Endothelial cell of umbilical vein (primary cell): ENCODE data around the gene UNC50. TPM values are rescaled to one million over a fixed set of nuclear protein-coding genes. Genes with fewer than 3 reads are reported as not detected.
A peak's percentile ranks its signal among the peaks of the same experiment; 100 is the strongest.

Experiments used
- BruUV-seq: library from RNA; stranded (reverse); fragments of 400-500 nt; replicated peaks from 2 replicates; lab custom pipeline; 2021; lab: Mats Ljungman, UMichigan
- CTCF ChIA-PET: fragments of 300-600, 350-600 bp; sonication (Branson Sonifier 250); formaldehyde crosslinking; loops from one replicate; lab custom pipeline; 2021; ENCODE audit warnings: antibody characterized with exemption, inconsistent platforms; lab: Charles Lee
- POLR2A ChIA-PET: fragments of 300-600, 350-600 bp; sonication (Branson Sonifier 250); formaldehyde crosslinking; loops from one replicate; lab custom pipeline; 2021; ENCODE audit warnings: antibody characterized with exemption, inconsistent platforms; lab: Charles Lee
- DNase-seq: peaks from one replicate; pipeline ENCODE4 v3.0.0-alpha.2; 2011; ENCODE audit warnings: low read depth, low spot score
- FAIRE-seq: peaks from 2 replicates; lab custom pipeline; 2011; peaks lifted over from hg19 to GRCh38; lab: Jason Lieb, UNC
- H2AFZ ChIP-seq: 2 replicates; pipeline ENCODE4 v1.6.0; 2012; ENCODE audit warnings: low read depth, low read length, control low read depth, inconsistent platforms
- H3K27ac ChIP-seq: 2 replicates; pipeline ENCODE4 v1.5.1; 2011; ENCODE audit warnings: low read depth, mild to moderate bottlenecking, control low read depth, low read length, moderate library complexity; ENCODE audit not compliant: insufficient read depth
- H3K27me3 ChIP-seq, 2 experiments: 2 replicates each; pipeline versions ENCODE4 v1.6.0 to v1.6.1; 2011; ENCODE audit warnings: low read length in 2 of 2, mixed read lengths in 1 of 2; ENCODE audit not compliant: control insufficient read depth in 2 of 2, insufficient read depth in 2 of 2
- H3K36me3 ChIP-seq, 2 experiments: 2 replicates in 1 of 2; 3 replicates in 1 of 2; pipeline ENCODE4 v1.5.1; 2011; ENCODE audit warnings: low read length in 2 of 2, mild to moderate bottlenecking in 1 of 2, moderate library complexity in 1 of 2; ENCODE audit not compliant: control insufficient read depth in 2 of 2, insufficient read depth in 2 of 2; ENCODE audit errors: extremely low read depth in 1 of 2
- H3K4me1 ChIP-seq: 3 replicates; pipeline ENCODE4 v1.5.1; 2011; ENCODE audit warnings: mild to moderate bottlenecking, low read length; ENCODE audit not compliant: control insufficient read depth, insufficient read depth; ENCODE audit errors: extremely low read depth
- H3K4me2 ChIP-seq: 2 replicates; pipeline ENCODE4 v1.6.1; 2011; ENCODE audit warnings: low read length, control low read depth, mixed read lengths; ENCODE audit not compliant: insufficient read depth
- H3K4me3 ChIP-seq, 3 experiments: fragments of 200-600 bp in 1 of 3; sonication (generic), shearing (Covaris generic) in 1 of 3; replicated peaks in 1 of 3; 2 replicates each; pipeline ENCODE4 v1.5.1; 2011 to 2016; ENCODE audit warnings: control low read depth in 3 of 3, low read length in 3 of 3, mild to moderate bottlenecking in 2 of 3, inconsistent platforms in 1 of 3, low read depth in 1 of 3, moderate library complexity in 1 of 3; ENCODE audit not compliant: insufficient read depth in 1 of 3
- H3K79me2 ChIP-seq: 2 replicates; pipeline ENCODE4 v1.6.0; 2012; ENCODE audit warnings: low read length, inconsistent platforms; ENCODE audit not compliant: control insufficient read depth, insufficient read depth
- H3K9ac ChIP-seq: replicated peaks from 2 replicates; pipeline ENCODE3; 2011; ENCODE audit warnings: low read length, control low read depth; ENCODE audit not compliant: insufficient read depth; ENCODE audit errors: extremely low read depth
- H3K9me1 ChIP-seq: replicated peaks from 3 replicates; pipeline ENCODE4 v1.6.0; 2011; ENCODE audit warnings: mild to moderate bottlenecking, low read length; ENCODE audit not compliant: control insufficient read depth, insufficient read depth; ENCODE audit errors: extremely low read depth
- H3K9me3 ChIP-seq: replicated peaks from 2 replicates; pipeline ENCODE4 v1.5.1; 2012; ENCODE audit warnings: low read length, inconsistent platforms; ENCODE audit not compliant: control insufficient read depth, insufficient read depth
- H4K20me1 ChIP-seq: replicated peaks from 2 replicates; pipeline ENCODE3; 2011; ENCODE audit warnings: mild to moderate bottlenecking, low read length; ENCODE audit not compliant: control insufficient read depth, insufficient read depth; ENCODE audit errors: extremely low read depth
- EZH2 ChIP-seq: IDR thresholded peaks from 2 replicates; pipeline ENCODE4 v1.6.1; 2012; ENCODE audit warnings: borderline replicate concordance, low read depth, mild to moderate bottlenecking, moderate library complexity, low read length, inconsistent platforms; ENCODE audit not compliant: severe bottlenecking
- FOS ChIP-seq: IDR thresholded peaks from 2 replicates; pipeline ENCODE4 v1.6.1; 2011; ENCODE audit warnings: mild to moderate bottlenecking, low read length, moderate library complexity, borderline replicate concordance; ENCODE audit not compliant: insufficient read depth
- GATA2 ChIP-seq: IDR thresholded peaks from 2 replicates; pipeline ENCODE4 v1.7.0; 2011; ENCODE audit warnings: low read depth, mild to moderate bottlenecking, moderate library complexity, mixed read lengths, low read length; ENCODE audit not compliant: insufficient read length, insufficient read depth
- JUN ChIP-seq: IDR thresholded peaks from 2 replicates; pipeline ENCODE4 v1.6.1; 2011; ENCODE audit warnings: borderline replicate concordance, low read depth; ENCODE audit not compliant: insufficient read length, insufficient read depth
- MYC ChIP-seq: IDR thresholded peaks from one replicate; pipeline ENCODE4 v1.6.1; 2011; ENCODE audit warnings: mild to moderate bottlenecking, low read depth, low read length
- POLR2A ChIP-seq: IDR thresholded peaks from 2 replicates; pipeline ENCODE4 v1.6.1; 2012; ENCODE audit warnings: low read depth, mild to moderate bottlenecking, control low read depth, low read length
- POLR2AphosphoS5 ChIP-seq: IDR thresholded peaks from 2 replicates; pipeline ENCODE4 v1.6.1; 2012; ENCODE audit warnings: low read depth, mild to moderate bottlenecking, control low read depth, low read length, moderate library complexity; ENCODE audit not compliant: insufficient read depth
- dilution Hi-C: fragments of 300-500 bp; cut with MboI; formaldehyde crosslinking; loops from one replicate; pipeline ENCODE4 v1.15.0; 2019; ENCODE audit warnings: low sequenced_read_pairs; ENCODE audit not compliant: extremely low pct_ligation_motif_present
- intact Hi-C: fragments of 100-400 bp; cut with micrococcal nuclease; formaldehyde crosslinking; loops from one replicate; pipeline ENCODE4 v1.10.0; 2022
- polyA plus RNA-seq, 4 experiments: library from polyadenylated mRNA; depleted of rRNA in 3 of 4; stranded (reverse) in 3 of 4; unstranded in 1 of 4; fragments of >200 nt; gene quantifications; 2 replicates each; pipeline versions ENCODE4 v1.2.1 to v1.2.3, GENCODE V29; 2011 to 2012; ENCODE audit warnings: missing spikeins in 1 of 4
- total RNA-seq: library from RNA; stranded (reverse); gene quantifications from 2 replicates; pipeline ENCODE4 v1.2.3, GENCODE V29; 2021
- TF ChIP-seq, protein P1 (sequence below): IDR thresholded peaks from 2 replicates; pipeline ENCODE4 v1.6.1; 2011; ENCODE audit not compliant: insufficient read depth, insufficient read length
- TF ChIP-seq, protein P2 (sequence below), 2 donors: IDR thresholded peaks; 1 replicate in 1 of 2; 2 replicates in 1 of 2; pipeline ENCODE4 v1.5.1; 2011; ENCODE audit warnings: low read length in 2 of 2, mild to moderate bottlenecking in 2 of 2, moderate library complexity in 2 of 2, control low read depth in 1 of 2, inconsistent platforms in 1 of 2, low read depth in 1 of 2; ENCODE audit not compliant: insufficient read depth in 1 of 2; ENCODE audit errors: extremely low read depth in 1 of 2

UNC50 gene
- total and polyA plus RNA-seq, 2 donors (not counting 3 experiments of a cell fraction or from before 2014, with no cell fraction given), result 33.5 to 56.6 TPM

DNA sequence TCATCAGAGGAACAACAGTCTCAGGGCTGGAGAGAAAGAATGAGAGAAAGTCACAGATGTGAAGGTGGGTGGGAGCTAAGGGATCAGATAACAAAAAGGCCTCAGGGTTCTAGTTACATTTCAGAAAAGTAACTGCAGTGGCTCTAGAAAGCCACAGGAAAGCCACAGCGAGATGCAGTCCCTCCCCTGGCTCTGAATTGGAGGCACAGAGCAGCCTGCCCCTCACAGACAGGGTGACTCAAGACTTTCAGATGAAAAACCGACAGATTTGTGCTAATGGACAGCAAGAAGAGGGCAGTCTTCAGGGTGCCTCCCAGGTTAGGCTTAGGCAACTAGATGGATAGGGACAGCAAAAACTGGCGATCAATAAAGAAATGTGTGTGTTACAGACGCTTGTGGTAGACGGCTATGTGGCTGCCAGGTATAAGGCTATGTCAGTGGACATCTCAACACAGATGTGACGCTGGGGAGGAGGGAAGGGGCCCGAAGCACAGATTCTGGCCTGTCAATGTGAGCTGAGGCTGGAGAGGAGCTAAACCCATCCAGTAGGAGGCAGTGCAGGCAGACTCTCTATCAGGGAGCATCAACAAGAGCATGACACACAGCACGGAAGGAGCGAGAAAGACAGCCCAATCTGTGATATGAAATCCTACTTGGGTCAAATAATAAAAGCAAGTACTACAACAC is 26.2 kb downstream of the UNC50 start:
- H3K4me3 ChIP-seq, result no peak overlapping the region
- no peaks in the 10 kb centered on the region for H3K9me1 ChIP-seq
- dilution Hi-C loops (no loop called here), intact Hi-C loops (no loop called here)
- no peaks in the 10 kb centered on the region for H3K27me3 ChIP-seq
- POLR2A ChIA-PET, result no interaction called here
- H2AFZ ChIP-seq, result no peak overlapping the region
- TF ChIP-seq POLR2AphosphoS5 (no peak), POLR2A (no peak), EZH2 (no peak), MYC (no peak), JUN (no peak), FOS (no peak), GATA2 (no peak)
- TF ChIP-seq, protein P1, sequence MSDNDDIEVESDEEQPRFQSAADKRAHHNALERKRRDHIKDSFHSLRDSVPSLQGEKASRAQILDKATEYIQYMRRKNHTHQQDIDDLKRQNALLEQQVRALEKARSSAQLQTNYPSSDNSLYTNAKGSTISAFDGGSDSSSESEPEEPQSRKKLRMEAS, result no peak
- TF ChIP-seq, protein P2, sequence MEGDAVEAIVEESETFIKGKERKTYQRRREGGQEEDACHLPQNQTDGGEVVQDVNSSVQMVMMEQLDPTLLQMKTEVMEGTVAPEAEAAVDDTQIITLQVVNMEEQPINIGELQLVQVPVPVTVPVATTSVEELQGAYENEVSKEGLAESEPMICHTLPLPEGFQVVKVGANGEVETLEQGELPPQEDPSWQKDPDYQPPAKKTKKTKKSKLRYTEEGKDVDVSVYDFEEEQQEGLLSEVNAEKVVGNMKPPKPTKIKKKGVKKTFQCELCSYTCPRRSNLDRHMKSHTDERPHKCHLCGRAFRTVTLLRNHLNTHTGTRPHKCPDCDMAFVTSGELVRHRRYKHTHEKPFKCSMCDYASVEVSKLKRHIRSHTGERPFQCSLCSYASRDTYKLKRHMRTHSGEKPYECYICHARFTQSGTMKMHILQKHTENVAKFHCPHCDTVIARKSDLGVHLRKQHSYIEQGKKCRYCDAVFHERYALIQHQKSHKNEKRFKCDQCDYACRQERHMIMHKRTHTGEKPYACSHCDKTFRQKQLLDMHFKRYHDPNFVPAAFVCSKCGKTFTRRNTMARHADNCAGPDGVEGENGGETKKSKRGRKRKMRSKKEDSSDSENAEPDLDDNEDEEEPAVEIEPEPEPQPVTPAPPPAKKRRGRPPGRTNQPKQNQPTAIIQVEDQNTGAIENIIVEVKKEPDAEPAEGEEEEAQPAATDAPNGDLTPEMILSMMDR (IDR thresholded peaks at IDR 0.05; ENCODE audit: extremely low read depth in 1 of 2, insufficient read depth in 1 of 2, low read depth in 1 of 2, low read length in 2 of 2), result peak; percentile 36 to 43
- no peak for FAIRE-seq
- no peaks in the 10 kb centered on the region for H4K20me1 ChIP-seq
- DNase-seq, result peak; percentile 17
- H3K9ac ChIP-seq, result no peak overlapping the region
- H3K36me3 ChIP-seq, result peaks cover 12 to 32% of the 10 kb centered on the region in 2 experiments
- H3K79me2 ChIP-seq, result no peaks in the 10 kb centered on the region
- H3K4me2 ChIP-seq, result no peak overlapping the region
- CTCF ChIA-PET, result interaction anchor here (1.0 to 3.3 kb wide), 6 partner anchors 9 to 432 kb away, joined by 4 to 13 read pairs (median 6); no protein-coding TSS in a partner anchor
- no peaks in the 10 kb centered on the region for H3K4me1 ChIP-seq
- no TSS peak for BruUV-seq
- no peaks in the 10 kb centered on the region for H3K9me3 ChIP-seq
- no peak overlapping the region for H3K27ac ChIP-seq
